ENCODE data around the gene CHURC1.
"Not testable (repeated sequence)": the region's sequence is repeated elsewhere in the genome, so short reads cannot be mapped to it uniquely, and the experiment has no call there.

The CHURC1 gene

DNA sequence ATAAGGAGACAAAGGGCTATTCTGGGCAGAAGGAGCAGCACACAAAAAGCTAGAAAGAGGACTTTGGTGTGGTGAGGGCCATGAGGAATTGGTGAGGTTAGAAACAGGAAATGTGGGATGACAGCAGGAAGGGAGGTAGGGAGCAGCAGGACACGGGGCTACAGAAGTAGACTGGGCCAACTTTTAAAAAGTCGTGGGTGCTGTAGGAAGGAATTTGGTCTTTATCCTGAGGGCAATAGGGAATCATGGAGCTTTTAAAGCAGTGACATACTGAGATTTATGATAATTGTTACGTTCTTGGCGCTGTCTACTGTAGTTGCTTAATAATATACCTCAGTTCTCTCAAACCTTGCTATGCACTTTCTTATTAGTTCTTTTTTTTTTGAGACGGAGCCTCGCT lies 8.2 kb upstream of the CHURC1 start:
- FAIRE-seq (peak; percentile 96), DNase-seq (ENCODE audit: insufficient read length, low spot score) (no peak)

DNA sequence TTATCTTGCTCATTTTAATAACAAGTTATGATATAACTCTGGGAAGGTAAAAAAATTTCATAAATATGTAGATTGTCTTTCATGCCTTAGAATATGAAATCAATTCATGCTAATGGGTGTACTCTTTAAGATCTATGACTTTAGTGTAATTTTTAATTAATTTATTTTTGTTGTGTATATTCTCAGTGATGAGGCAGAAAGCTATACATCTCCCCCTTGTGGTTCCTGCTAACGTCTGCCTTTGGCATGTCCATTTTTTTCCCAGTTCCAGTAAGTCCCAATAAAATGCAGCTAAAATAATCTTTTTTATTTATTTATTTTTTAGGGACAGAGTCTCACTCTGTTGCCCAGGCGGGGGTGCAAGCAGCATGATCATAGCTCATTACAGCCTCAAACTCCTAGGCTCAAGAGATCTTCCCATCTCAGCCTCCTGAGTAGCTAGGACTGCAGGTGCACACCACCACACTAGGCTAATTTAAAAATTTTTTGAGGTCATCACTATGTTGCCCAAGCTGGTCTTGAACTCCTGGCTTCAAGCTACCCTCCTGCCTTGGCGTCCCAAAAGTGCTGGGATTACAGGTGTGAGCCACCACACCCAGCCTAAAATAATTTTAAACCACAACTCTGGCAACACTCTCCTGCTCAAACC lies 3.3 kb upstream of the CHURC1 start:
- peak; percentile 69 for DNase-seq (ENCODE audit: insufficient read length, low spot score)
- FAIRE-seq = peak; percentile 44

DNA sequence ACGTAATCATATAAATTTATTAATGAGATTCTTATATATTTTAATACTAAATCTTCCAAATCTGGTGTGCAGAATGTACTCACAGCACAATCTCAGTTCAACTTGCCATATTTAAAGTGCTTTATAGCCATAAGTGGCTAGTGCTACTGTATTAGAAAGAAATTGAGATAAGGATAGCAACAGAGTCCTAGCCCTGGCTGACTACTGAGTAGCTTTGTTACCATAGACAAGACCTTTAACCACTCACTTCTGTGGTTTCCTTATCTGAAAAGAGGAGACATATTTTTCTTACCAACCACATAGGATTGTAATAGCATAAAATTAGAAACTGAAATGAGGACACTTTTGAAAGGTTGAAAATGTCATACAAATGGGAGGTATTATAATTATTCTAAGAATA lies 2.0 kb upstream of the CHURC1 start:
- no peak for DNase-seq (ENCODE audit: insufficient read length, low spot score)
- peak; percentile 69 for FAIRE-seq

DNA sequence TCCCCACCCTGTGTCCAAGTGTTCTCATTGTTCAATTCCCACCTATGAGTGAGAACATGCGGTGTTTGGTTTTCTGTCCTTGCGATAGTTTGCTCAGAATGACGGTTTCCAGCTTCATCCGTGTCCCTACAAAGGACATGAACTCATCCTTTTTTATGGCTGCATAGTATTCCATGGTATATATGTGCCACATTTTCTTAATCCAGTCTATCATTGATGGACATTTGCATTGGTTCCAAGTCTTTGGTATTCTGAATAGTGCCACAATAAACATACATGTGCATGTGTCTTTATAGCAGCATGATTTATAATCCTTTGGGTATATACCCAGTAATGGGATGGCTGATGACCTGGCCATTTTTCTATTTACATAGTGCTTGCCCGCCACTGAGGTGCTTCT lies 778 bp upstream of the CHURC1 start:
- FAIRE-seq; DNase-seq (ENCODE audit: insufficient read length, low spot score): not testable (repeated sequence)

DNA sequence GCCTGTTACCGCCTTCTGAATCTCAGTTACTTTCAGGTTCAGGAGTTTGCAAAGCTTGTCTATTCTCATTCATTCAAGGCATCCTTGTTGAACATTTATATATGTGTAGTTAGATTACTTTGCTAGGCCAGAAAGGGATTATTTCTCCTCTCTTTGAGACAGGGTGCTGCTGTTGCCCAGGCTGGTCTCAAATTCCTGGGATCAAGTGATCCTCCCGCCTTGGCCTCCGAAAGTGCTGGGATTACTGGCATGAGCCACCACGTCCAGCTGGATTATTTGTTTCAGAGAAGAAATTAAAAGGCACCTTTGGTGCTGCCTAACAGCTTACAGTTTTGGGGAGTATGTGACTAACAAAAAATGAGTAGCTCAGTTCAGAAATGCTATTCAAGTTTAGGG lies 772 bp downstream of the CHURC1 start:
- DNase-seq (ENCODE audit: insufficient read length, low spot score) (no peak), FAIRE-seq (peak; percentile 92)

DNA sequence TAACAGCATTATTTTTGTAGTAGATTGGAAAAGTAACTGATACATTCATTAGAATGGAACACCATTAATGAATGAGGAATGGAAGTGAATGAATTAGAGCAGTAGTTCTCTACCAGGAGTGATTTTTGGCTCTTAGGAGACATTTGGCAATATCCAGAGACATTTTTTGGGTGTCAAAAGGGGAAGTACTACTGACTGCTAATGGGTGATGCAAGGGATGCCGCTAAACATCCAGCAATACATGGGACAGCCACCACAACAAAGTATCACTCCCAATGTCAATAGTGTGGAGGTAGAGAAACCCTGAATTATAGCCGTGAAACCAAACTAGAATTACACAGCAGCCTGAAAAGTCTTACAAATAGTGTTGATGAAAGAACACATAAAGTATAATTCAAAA lies 1.5 kb downstream of the CHURC1 start:
- no peak for DNase-seq (ENCODE audit: insufficient read length, low spot score)
- FAIRE-seq = peak; percentile 87

DNA sequence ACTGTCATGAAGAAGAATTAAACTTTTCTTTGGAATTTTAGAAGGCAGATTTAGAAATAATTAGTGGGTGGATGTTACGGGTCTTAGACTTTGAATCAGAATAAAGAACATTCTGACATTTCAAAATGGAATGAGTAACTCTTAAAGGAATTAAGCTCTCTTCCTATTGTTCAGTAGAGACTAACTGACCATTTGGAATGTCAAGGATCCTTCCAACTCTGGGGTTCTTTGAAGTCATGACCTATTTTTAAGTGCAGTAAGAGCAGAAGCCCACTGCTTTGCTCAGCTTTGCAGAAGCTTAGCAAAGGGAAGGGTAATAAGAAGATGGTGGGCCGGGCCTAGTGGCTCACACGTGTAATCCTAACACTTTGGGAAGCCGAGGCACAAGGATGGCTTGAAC lies 4.0 kb downstream of the CHURC1 start:
- FAIRE-seq (peak; percentile 69), DNase-seq (ENCODE audit: insufficient read length, low spot score) (no peak)

DNA sequence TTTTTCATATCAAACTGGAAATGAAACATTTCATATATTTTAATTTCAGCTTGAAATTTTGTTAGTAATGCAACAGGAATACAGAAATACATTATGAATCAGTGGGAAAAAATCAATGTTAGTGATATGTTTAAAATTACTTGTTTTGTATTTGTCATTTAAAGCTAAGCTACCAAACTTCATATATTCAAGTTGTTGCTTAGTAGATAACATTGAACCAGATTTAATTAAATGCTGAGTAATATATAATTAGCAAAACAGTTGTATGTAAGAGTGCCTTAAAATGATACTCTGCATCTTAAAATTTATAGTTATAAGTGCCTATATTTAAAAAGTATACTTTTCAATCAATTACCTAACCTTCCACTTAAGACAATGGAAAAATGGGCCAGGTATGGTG lies 5.0 kb downstream of the CHURC1 start:
- DNase-seq (ENCODE audit: insufficient read length, low spot score) (no peak), FAIRE-seq (no peak)

DNA sequence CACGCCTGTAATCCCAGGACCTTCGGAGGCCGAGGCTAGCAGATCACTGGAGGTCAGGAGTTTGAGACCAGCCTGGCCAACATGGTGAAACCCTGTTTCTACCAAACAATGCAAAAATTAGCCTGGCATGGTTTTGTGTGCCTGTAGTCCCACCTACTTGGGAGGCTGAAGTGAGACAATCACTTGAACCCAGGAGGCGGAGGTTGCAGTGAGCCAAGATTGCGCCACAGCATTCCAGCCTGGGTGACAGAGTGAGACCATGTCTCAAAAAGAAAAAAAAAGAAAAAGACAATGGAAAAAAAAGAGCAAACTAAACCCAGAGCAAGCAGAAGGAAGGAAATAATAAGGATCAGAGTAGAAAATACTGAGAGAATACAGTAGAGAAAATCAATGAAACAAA lies 5.4 kb downstream of the CHURC1 start:
- DNase-seq (ENCODE audit: insufficient read length, low spot score) = no peak
- FAIRE-seq = peak; percentile 92

DNA sequence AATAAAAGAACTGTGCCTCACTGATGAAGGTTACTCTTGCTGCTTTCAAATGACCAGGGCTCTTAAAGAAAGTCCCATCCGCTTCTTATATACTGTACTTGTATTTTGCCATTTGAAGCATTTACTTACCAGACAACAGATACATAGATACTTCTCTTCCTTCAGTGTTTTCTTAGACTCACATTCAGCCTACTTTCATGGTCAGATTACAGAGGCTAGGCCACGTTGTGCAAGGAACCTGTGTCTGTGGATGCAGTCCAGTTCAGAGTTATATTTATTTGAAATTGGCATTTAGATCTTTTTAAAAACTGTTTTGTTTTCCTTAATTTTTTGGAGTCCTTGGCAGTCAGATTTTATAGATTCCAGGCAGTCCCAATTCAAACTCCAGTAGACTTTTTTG lies 6.2 kb downstream of the CHURC1 start:
- FAIRE-seq = peak; percentile 91

DNA sequence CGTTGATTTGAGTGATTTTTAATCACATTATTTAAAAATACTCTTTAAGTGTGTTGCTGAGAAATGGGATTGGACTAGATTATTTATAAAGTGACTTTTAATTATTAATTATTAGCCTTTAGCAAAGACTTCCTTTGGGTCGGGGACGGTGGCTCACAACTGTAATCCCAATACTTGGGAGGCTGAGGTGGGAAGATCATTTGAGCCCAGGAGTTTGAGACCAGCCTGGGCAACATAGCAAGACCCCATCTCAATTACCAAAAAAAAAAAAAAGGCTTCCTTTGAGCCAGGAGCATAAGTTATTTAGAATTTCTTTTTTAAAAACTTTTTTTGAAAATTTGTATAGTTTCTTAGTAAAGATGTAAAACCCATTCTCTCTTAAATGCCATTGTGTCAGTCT lies 8.8 kb downstream of the CHURC1 start:
- DNase-seq (ENCODE audit: insufficient read length, low spot score) = no peak
- no peak for FAIRE-seq

More for the DNA sequence above, 6.2 kb downstream of the CHURC1 start:
- DNase-seq (ENCODE audit: insufficient read length, low spot score) = no peak

DNA sequence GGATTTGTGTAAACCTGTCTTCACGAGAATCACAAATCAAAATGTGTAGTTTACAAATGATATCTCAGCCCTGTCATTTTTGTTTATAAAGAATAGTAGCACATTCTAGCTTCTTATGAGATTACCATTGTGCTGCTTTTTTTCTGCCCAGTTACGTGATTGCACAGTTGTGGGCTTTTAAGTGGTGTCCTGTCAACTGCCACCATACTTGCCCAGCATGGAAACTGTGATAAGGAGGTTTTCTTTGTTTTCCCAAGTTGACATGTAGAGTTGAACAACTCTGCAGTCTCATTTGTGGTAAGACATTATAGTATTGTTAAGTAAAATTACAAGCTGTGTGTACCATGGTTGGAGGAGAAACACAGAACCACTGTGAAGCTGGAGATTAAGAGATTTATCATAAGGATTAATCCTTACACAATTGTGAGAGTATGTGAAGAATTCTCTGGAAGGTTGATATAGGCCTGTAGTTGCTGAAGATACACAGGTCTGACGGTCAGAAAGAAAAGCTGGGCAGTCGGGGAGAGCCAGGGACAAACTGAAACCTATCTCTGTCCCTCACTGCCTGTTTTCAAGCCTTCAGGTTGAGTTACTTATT lies 12.2 kb downstream of the CHURC1 start:
- DNase-seq (ENCODE audit: insufficient read length, low spot score) = no peak
- FAIRE-seq = peak; percentile 94

DNA sequence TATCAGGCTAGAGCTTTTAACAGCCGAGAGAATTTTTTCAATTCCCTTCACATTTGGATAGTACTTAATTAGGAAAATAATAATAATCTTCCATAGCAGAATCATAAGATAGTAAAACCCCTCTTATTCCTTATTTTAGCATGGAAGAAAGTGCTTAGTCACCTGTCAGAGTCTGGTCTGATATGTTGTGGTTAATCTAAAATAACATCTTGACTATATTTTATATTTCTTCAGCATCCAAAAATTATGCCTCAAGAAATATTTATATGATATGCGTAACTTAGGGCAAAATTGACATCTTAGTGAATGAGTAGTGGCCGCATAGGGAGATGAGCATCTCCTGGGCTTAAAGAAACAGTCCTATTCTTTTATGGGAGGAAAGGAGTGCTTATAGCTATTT lies 12.8 kb downstream of the CHURC1 start:
- DNase-seq (ENCODE audit: insufficient read length, low spot score) (no peak), FAIRE-seq (peak; percentile 51)

DNA sequence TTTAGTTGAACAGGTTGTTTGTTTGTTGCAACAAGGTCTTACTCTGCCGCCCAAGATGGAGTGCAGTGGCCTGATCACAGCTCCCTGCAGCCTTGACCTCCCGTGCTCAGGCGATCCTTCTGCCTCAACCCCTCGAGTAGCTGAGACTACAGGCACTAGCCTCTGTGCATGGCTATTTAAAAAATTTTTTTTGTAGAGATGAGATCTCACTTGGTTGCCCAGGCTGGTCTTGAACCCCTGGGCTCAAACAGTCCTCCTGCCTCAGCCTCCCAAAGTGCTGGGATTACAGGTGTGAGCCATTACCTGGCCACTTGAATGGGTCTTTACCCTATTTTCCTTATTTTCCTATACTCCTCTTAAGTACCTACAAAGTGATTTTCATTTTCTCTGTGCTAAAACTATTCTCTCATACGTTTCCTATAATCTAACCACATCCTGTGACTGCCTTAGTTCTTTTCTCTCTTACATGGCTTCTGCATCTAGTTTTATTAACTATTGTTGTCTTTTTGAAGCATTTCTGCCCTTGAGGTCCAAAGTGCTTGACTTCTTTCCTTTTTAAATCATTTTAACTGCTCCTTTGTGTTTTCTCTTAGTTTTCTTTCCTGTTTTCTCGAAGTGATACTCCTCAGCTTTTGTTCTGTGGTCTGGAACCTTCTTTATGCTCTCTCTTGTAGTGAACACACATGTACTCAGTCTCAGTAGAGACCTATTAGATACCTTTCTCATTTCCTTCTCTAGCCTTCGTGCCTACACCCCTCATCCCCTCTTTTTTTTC lies 14.2 kb downstream of the CHURC1 start:
- no peak for FAIRE-seq
- DNase-seq (ENCODE audit: insufficient read length, low spot score) = no peak

DNA sequence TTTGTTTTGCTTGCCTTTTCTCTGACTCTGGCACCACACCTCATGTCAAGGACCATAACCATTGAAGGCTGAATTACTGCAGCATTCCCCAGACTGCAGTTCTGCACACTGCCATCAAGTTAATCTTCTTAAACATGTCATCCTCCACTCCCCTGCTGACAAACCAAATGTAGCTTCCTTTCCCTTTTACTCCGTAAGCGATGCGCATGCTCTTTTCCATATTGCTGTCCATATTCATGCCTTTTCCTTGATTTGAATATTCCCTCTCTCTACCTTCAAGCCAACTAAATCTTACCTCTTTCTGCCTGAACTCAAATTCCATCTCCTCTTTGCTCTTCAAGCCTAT lies 14.7 kb downstream of the CHURC1 start:
- FAIRE-seq (peak; percentile 97), DNase-seq (ENCODE audit: insufficient read length, low spot score) (no peak)

DNA sequence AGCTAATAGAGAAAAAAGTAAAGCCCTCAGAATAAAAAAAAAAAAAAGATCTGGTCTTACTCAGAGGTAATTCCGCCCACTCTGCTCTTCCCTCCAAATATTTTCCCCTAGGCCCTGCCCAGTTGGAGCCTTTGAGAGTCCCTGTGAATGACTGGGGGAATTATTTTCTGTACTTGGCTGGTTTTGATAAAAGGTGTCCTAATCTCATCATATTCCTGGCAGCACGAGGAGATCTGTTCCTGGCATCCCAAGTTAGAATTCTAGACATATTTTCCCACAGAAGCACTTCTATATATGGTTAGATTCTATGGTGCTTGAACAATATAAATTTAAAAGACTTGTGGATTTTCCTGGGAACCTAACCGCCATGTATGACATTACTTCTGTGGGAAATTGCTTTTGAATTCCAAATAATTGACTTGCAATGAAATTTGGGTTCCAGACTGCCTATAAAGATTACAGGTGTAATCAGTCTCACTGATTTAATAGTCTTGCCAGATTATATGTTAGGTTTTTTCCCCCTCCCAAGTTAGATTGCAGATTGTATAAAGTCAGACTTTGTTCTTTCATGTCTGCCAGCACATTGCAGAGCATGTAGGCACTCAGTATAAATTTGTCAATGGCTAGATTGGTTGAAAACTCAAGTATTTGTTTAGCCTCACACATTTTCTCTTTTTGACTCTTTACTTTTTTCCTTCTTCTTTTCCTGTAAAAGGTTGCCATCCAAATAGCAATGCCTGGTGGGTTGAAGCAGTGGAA lies 16.0 kb downstream of the CHURC1 start:
- no peak for DNase-seq (ENCODE audit: insufficient read length, low spot score)

DNA sequence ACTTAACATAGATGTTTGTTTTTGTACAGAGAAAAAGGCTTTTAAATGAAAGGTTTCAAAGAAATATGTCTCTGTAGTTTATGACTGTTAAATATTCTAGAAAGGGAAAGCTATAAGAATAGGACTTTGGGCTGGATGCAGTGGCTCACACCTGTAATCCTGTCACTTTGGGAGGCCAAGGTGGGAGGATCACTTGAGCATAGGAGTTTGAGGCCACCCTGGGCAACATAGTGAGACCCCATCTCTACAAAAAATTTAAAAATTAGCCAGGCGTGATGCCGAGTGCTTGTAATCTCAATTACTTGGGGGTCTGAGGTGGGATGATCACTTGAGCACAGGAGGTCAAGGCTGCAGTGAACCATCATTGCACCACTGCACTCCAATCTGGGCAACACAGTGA lies 16.9 kb downstream of the CHURC1 start:
- FAIRE-seq (peak; percentile 86), DNase-seq (ENCODE audit: insufficient read length, low spot score) (no peak)

More for the DNA sequence above, 16.0 kb downstream of the CHURC1 start:
- FAIRE-seq = peak; percentile 90

DNA sequence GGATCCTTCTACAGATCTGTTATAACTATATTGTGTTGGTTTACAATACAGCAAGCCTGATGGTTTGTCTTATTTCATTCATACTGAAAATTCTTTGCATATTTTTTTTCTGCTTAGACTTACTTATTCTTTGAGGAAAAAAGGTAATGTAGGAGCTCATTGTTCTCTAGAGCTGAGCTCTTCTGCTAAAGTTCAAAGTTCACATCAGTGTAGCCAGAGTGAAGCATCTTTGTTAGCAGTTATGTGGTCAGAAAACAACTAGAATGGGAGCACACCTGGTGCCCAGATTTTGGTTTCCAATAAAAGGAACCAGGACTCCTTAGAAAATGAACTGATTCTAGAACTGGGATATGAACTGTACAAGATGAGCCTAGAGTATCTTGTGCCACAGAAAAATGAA lies 18.0 kb downstream of the CHURC1 start:
- no peak for DNase-seq (ENCODE audit: insufficient read length, low spot score)
- FAIRE-seq = peak; percentile 95

DNA sequence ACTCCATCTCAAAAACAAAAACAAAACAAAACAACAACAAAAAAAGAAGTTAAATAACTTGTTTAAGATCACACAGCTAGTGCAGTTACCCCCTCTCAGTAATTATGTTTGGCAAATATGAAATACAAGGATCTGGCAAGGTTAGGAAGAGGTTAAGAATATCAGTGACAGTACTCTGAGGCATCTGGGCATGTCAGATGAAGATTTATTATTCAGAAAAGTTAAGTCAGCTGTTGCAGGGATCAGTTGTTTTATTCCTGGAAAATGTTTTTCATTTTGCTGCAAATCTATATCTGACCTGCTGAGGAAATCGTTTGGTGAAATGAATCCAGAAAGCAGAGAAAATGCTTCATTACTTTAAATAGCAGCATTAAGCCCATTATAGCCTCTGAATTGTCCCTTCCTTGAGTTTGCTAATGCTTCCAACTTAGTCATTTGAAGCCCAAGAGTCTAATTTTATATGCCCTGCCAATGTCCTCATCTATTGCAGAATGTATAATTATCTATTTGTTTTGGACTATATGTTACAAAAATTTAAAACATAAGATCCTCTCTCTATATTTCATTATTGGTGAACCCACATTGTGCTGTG lies 20.2 kb downstream of the CHURC1 start:
- no peak for DNase-seq (ENCODE audit: insufficient read length, low spot score)

DNA sequence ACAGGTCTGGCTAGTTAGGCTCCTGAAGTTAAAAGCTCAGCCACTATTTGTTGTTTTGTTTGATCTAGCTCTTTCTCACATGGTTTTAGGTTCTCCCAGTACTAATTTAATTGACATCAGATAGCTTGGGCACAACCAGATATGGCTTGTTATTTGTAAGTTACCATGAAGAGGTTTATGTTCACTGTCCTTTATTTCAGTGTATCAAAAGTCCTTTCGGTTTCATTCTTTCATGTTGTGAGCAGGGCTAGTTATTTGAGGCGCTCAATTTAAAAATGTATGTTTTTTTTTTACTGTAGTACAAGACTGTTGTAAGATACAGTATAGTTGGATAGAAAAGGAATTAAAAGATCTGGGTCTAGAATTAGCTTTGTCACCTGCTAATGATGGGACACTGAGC lies 21.3 kb downstream of the CHURC1 start:
- FAIRE-seq (peak; percentile 75), DNase-seq (ENCODE audit: insufficient read length, low spot score) (no peak)

More for the DNA sequence above, 20.2 kb downstream of the CHURC1 start:
- FAIRE-seq = peak; percentile 84

Data from HTR-8/SVneo (cell line).